PFSK-1 (cell line): Measurements from ENCODE around the gene DNAL1.

Source experiments
- FOXP2 ChIP-seq: optimal IDR thresholded peaks from 2 replicates; pipeline ENCODE3; 2011; ENCODE audit warnings: borderline replicate concordance, control low read depth, inconsistent platforms; ENCODE audit not compliant: insufficient read depth; ENCODE audit errors: extremely low read length, extremely low read depth
- POLR2AphosphoS5 ChIP-seq: IDR thresholded peaks from 2 replicates; pipeline ENCODE4 v1.6.1; 2012; ENCODE audit warnings: low read depth, mild to moderate bottlenecking, control low read depth, low read length, moderate library complexity
- SIN3A ChIP-seq: IDR thresholded peaks from 2 replicates; pipeline ENCODE4 v1.6.1; 2012; ENCODE audit warnings: mild to moderate bottlenecking, low read length, moderate library complexity, borderline replicate concordance; ENCODE audit not compliant: insufficient read depth
- TAF1 ChIP-seq: IDR thresholded peaks from 2 replicates; pipeline ENCODE4 v1.6.1; 2012; ENCODE audit warnings: low read length, control low read depth, borderline replicate concordance; ENCODE audit not compliant: insufficient read depth
- TF ChIP-seq, protein P1 (sequence below), 2 experiments: IDR thresholded peaks; 2 replicates each; pipeline versions ENCODE4 v1.6.1 to v1.8.0; 2011 to 2012; ENCODE audit warnings: low read depth in 2 of 2, low read length in 2 of 2, control low read depth in 1 of 2, inconsistent platforms in 1 of 2, mild to moderate bottlenecking in 1 of 2, moderate library complexity in 1 of 2; ENCODE audit not compliant: insufficient read depth in 1 of 2

Gene DNAL1

DNA sequence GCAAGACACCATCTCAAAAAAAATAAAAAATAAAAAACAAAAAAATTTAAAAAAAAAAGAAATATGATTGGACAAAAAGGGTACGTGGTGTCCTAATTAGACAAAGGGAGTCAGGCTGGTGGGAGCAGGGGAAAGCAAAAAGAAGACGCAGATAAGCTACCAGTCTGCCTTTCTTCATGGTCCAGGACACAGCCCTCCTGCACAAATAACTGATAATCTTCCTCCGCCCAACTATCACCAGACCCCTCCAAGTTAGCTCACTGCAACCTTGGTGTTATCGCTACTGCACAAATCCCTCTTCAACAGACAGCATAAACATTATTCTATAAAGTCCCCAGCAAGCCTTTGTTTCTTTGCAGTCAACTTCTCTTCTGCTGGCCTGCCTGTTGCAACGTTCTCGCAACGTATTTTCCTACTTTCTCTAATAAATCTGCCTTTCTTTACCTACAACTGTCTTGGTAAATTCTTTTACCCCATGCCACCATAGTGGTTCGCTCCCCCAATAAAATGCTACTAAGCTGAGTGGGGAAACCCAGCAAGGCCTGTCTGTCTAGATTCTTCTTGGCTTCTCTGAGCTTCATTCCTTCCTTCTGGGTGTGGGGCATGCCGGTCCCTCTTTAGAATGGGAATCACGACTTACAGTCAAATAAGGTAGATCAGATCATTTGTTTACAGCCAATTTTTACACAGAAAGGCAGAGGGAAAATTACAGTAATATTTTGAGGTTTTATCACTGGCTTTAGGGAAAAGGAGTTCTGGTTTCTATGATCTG lies 14.6 kb upstream of the DNAL1 start:
- TF ChIP-seq SIN3A: no peak
- TF ChIP-seq, protein P1, sequence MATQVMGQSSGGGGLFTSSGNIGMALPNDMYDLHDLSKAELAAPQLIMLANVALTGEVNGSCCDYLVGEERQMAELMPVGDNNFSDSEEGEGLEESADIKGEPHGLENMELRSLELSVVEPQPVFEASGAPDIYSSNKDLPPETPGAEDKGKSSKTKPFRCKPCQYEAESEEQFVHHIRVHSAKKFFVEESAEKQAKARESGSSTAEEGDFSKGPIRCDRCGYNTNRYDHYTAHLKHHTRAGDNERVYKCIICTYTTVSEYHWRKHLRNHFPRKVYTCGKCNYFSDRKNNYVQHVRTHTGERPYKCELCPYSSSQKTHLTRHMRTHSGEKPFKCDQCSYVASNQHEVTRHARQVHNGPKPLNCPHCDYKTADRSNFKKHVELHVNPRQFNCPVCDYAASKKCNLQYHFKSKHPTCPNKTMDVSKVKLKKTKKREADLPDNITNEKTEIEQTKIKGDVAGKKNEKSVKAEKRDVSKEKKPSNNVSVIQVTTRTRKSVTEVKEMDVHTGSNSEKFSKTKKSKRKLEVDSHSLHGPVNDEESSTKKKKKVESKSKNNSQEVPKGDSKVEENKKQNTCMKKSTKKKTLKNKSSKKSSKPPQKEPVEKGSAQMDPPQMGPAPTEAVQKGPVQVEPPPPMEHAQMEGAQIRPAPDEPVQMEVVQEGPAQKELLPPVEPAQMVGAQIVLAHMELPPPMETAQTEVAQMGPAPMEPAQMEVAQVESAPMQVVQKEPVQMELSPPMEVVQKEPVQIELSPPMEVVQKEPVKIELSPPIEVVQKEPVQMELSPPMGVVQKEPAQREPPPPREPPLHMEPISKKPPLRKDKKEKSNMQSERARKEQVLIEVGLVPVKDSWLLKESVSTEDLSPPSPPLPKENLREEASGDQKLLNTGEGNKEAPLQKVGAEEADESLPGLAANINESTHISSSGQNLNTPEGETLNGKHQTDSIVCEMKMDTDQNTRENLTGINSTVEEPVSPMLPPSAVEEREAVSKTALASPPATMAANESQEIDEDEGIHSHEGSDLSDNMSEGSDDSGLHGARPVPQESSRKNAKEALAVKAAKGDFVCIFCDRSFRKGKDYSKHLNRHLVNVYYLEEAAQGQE (IDR thresholded peaks at IDR 0.05; ENCODE audit: insufficient read depth in 1 of 2, low read depth in 2 of 2, low read length in 2 of 2): no peak
- TF ChIP-seq TAF1: no peak
- TF ChIP-seq POLR2AphosphoS5: no peak
- TF ChIP-seq FOXP2: no peak

DNA sequence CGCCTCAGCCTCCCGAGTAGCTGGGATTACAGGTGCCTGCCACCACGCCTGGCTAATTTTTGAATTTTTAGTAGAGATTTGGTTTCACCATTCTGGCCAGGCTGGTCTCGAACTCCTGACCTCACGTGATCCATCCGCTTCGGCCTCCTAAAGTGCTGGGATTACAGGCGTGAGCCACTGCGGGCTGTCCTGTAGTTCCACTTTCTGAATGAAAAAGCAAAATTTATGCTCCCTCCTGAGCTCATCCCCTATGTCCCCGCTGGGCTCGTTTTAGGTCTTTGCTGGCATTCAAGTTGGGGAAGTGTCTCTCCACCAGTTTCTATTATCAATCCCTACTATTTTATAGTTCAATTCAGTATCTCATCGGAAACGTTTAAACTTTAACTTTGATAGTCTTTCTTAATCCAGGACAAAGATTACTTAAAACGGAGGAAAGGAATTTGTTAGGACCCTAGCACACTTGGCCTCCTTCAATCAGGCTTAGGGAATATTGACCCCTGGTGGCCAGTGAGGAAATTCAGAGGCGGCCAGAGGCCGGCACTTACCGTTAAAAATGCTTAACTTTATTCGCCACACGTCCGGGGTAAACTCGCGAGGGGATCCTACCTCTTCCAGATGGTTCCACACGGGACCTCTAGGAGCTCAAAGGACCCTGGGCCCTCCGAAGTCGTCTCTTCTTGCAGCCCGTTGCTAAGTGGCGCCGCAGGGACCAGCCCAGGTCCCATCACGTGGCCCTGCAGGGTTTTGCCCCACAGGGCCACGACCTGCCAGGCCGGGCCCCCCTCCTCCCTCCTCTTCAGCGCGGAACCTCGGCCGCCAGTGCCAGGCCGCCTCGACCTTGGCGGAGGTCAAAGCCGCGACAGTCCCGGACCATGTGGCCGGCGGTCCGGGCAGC lies 11.4 kb upstream of the DNAL1 start:
- TF ChIP-seq SIN3A (no peak), FOXP2 (no peak), TAF1 (no peak), POLR2AphosphoS5 (no peak)
- TF ChIP-seq, protein P1 (IDR thresholded peaks at IDR 0.05; ENCODE audit: insufficient read depth in 1 of 2, low read depth in 2 of 2, low read length in 2 of 2): no peak

DNA sequence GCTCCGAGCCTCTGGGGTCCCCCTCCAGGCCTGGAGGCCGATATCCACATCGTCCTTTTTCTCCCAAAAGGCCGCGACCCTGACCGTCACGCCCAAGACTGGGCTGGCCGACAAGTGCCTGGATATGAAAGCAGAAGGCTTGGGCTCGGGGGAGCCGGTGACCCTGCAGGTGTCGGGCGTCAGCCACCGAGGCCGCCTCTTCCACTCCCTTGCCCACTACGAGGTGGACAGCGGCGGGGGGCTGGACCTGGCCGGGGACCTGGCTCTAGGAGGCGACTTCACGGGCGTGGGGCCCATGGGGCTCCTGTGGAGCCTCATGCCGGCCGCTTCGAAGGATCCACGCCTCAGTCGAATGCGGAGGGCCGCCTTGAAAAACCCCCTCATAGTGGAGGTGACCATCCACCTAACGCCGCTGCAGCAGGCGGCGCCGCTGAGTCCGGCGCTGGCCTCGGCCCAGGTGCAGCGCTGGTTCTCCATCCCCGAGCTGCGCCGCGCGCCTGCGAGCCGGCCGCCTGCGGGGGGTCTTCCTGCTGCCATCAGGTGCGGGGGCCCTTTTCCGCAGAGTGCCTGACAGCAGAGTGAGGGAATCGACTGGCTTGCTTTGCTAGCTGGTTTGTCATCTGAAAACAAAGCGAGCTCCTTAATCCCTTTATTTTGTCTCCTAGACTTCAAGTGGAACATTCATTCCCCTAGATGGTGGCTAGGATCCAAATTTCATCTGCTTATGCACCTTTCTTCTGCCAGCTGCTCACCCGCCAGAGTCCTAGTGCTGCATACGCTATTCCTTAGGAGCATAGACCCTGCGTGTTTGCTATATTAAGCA lies 10.6 kb upstream of the DNAL1 start:
- TF ChIP-seq TAF1 (no peak), SIN3A (no peak), FOXP2 (no peak), POLR2AphosphoS5 (no peak)
- TF ChIP-seq, protein P1 (IDR thresholded peaks at IDR 0.05; ENCODE audit: insufficient read depth in 1 of 2, low read depth in 2 of 2, low read length in 2 of 2): no peak

DNA sequence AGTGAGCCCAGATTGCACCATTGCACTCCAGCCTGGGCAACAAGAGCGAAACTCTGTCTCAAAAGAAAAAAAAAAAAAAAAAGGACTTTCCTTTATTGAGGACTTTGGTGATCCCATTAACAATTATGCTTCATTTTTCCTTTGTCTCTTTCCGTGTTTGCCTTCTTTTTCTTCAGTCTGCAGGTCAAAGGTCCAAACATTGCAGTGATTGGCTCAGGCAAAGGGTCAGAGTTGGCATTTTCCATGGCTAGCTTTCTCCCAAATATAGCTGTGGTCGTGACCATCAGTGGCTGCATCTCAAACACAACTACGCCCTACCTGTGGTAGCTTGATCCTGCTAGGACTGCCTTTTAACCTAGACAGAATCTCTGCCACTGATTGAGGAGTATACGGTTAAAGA lies 7.0 kb upstream of the DNAL1 start:
- no peak for TF ChIP-seq TAF1
- TF ChIP-seq FOXP2: no peak
- no peak for TF ChIP-seq SIN3A
- TF ChIP-seq, protein P1 (IDR thresholded peaks at IDR 0.05; ENCODE audit: insufficient read depth in 1 of 2, low read depth in 2 of 2, low read length in 2 of 2): no peak
